ENCODE measurements around the gene CFAP97. TPM values are rescaled to one million over a fixed set of nuclear protein-coding genes. Genes with fewer than 3 reads are reported as not detected.
A peak's percentile ranks its signal among the peaks of the same experiment; 100 is the strongest.
"Not testable (repeated sequence)": the region's sequence is repeated elsewhere in the genome, so short reads cannot be mapped to it uniquely, and the experiment has no call there.

CFAP97 gene
- total RNA-seq: 17.2 and 27.0 TPM in 2 replicates

DNA sequence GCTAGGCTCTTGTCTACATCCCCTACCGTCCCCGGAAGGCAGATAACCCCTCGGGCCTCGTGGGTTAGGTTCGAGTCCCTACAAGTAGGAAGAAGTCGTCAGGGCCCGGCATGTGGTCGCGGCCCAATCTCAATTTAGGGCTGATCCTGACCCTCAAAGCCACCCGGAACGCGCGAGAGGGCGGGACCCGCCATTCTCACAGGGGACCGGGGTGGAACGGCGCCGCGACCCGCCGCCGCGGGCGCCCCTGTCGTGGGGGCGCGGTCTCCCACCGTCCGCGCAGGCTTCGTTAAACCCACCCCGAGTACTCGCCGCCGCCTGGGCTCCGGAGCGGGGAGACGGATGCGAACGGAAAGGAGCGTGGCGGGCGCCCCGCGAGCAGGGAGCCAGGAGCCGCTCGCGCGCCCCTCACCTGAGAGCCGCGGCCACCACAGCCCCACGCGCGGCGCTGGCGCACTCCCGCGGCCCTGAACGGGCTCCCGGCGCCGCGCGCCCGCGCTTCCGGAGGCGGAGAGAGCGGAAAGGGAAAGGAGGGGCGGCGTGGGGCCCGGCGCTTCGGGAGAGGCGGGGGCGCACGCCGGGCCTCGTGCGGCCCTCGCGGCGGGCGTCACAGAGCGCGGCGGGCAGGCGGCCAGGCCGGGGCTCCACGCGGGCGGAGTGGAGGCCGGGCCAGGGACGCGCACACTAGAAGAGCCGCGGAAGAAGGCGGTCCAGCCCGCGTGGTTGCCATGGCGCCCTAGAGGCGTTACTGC lies at the start of gene CFAP97:
CFAP97 (minus strand) TSS at position 515 of the 752 bp plus-strand sequence. CDS start 12,804 bp downstream, outside the sequence.
- DNase-seq (ENCODE audit: low read depth in 2 of 2): peak; percentile 92 to 97

- no peak for DNase-seq (ENCODE audit: low read depth in 2 of 2)
These were observed 45.3 kb upstream of the CFAP97 start for GRCh38 chr4:185249105-185249504.

DNA sequence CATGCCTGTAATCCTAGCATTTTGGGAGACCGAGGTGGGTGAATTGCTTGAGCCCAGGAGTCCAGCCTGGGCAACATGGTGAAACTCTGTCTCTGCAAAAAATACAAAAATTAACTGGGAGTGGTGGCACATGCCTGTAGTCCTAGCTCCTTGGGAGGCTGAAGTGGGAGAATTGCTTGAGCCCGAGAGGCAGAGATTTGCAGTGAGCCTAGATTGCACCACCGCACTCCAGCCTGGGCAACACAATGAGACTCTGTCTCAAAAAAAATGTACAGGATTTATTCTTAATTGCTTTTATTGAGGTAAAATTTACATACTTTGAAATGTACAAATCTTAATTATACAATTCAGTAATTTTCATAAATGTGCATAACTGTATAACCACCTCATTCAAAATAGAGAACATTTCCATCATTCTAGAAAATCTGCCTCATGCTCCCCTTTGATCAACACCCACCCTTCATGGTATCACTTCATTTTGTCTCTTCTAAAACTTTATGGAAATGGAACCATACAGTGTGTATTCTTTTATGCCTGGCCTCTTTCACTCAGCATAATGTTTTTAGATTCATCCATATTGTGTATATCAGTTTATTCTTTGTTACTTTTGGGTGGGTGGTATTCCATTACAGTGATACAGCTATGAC lies 44.7 kb upstream of the CFAP97 start:
- no peak for DNase-seq (ENCODE audit: low read depth in 2 of 2)

DNA sequence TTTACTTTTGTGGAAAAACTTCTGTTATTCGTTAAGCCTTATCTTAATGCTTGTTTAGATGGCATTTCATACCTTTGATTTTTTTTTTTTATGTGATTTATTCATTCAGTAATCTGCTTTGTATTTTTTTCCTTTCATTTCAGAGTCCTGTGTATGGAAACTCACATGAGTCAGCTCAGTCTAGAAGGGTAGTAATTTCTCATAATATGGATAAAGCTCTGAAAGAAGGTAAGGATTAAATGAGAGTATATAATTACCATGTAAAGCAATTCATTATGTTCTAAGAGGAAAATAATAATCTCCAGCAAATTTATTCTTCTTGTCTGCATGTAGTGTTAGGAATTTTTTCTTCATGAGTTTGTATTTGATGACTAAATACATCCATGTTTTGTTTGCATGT lies 43.4 kb upstream of the CFAP97 start:
- DNase-seq (ENCODE audit: low read depth in 2 of 2): peak in 1 of 2 donors; percentile 63

DNA sequence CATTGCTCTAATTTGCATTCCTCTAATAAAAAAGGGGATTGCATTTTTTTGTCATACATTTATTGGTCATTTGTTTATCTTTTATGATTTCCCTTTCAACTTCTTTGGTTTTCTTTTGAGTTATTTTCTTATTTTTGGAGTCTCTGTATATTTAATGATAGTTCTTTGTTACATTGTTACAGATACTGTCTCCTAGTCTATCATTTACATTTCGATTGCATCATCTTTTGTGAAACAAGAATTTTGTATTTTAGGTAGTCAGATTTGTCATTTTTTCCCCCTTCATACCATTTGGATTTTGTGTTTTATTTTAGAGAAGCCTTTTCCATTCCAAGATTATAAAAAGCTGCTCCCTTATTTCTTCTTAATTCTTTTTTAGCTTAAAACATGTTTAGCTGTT lies 42.7 kb upstream of the CFAP97 start:
- no peak for DNase-seq (ENCODE audit: low read depth in 2 of 2)

DNA sequence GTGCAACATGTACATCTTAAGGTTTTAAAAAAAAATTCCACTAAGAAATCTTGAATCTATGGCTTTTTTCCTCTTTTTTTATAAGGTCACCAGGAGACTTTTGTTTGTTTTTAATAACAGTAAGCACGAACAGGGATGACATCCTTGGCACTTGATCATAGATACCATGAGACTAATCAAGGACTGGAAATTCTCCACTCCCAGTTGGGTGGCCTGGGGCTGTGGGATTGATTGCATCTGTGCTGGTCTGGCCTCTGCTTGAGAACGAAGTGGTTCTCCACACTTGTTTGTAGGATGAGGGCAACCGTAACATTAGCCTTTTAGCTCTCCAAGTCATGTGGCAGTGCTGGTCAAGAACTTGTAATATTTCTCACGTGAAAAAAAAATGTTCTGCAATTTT lies 41.0 kb upstream of the CFAP97 start:
- no peak for DNase-seq (ENCODE audit: low read depth in 2 of 2)

DNA sequence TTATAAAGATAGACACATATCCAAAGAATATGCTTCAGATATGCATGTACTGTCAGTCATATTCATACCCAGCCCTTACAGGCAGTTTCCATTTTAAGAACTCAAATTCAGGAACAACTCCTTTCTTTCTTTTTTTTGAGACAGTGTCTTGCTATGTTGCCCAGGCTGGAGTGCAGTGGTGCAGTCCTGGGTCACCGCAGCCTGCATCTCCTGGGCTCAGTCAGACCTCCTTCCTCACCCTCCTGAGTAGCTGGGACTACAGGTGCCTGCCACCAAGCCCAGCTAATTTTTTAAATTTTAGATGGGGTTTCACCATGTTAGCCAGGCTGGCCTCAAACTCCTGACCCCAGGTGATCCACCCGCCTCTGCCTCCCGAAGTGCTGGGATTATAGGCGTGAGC lies 40.1 kb upstream of the CFAP97 start:
- DNase-seq (ENCODE audit: low read depth in 2 of 2): no peak

- DNase-seq (ENCODE audit: low read depth in 2 of 2): peak; percentile 45 to 92
These were observed 39.1 kb upstream of the CFAP97 start for GRCh38 chr4:185242749-185243533.

DNA sequence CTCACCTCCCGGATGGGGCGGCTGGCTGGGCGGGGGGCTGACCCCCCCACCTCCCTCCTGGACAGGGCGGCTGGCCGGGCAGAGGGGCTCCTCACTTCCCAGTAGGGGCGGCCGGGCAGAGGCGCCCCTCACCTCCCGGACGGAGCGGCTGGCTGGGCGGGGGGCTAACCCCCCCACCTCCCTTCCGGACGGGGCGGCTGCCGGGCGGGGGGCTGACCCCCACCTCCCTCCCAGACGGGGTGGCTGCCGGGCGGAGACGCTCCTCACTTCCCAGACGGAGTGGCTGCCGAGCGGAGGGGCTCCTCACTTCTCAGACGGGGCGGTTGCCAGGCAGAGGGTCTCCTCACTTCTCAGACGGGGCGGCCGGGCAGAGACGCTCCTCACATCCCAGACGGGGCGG lies 36.7 kb upstream of the CFAP97 start:
- not testable (repeated sequence) for DNase-seq (ENCODE audit: low read depth in 2 of 2)

- DNase-seq (ENCODE audit: low read depth in 2 of 2): peak in 1 of 2 donors; percentile 50
These were observed 35.0 kb upstream of the CFAP97 start for GRCh38 chr4:185238750-185239149.

GRCh38 chr4:185238215-185238681 lies 34.4 kb upstream of the CFAP97 start:
- DNase-seq (ENCODE audit: low read depth in 2 of 2): no peak

GRCh38 chr4:185237175-185237574 lies 33.4 kb upstream of the CFAP97 start:
- peak in 1 of 2 donors; percentile 47 for DNase-seq (ENCODE audit: low read depth in 2 of 2)

- DNase-seq (ENCODE audit: low read depth in 2 of 2): peak; percentile 42 to 71
These were observed 32.2 kb upstream of the CFAP97 start for GRCh38 chr4:185235843-185236503.

DNA sequence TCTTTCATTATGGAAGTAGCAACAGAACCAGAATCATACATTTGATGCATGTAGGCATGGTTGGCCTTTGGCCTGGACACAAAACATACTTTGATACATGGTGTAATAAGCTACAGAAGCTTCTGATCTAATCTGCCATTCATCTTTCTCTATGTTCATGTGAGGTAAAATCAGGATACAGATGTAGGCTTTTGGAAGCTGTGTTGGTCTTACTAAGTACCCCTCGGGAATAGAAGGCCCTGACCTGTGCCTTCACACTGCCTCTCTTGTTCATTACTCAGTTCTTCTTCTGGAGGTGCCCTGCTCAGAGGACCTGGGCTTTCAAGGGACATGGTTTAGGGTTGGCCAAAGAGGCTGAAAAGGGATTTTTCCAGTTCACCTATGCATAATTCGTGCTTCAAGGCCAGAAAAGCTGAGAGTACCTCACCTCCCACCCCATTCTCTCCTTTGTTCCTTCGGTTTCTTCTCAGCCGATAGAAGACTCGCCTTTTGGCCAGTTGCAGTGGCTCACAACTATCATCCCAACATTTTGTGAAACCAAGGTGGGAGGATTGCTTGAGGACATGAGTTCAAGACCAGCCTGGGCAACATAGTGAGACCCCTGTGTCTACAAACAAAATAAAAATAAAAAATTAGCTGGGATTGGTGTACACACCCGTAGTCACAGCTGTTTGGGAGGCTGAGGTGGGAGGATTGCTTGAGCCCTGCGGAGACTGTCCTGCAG lies 31.5 kb upstream of the CFAP97 start:
- no peak for DNase-seq (ENCODE audit: low read depth in 2 of 2)

- peak in 1 of 2 donors; percentile 22 for DNase-seq (ENCODE audit: low read depth in 2 of 2)
These were observed 28.6 kb upstream of the CFAP97 start for GRCh38 chr4:185232370-185232769.

DNA sequence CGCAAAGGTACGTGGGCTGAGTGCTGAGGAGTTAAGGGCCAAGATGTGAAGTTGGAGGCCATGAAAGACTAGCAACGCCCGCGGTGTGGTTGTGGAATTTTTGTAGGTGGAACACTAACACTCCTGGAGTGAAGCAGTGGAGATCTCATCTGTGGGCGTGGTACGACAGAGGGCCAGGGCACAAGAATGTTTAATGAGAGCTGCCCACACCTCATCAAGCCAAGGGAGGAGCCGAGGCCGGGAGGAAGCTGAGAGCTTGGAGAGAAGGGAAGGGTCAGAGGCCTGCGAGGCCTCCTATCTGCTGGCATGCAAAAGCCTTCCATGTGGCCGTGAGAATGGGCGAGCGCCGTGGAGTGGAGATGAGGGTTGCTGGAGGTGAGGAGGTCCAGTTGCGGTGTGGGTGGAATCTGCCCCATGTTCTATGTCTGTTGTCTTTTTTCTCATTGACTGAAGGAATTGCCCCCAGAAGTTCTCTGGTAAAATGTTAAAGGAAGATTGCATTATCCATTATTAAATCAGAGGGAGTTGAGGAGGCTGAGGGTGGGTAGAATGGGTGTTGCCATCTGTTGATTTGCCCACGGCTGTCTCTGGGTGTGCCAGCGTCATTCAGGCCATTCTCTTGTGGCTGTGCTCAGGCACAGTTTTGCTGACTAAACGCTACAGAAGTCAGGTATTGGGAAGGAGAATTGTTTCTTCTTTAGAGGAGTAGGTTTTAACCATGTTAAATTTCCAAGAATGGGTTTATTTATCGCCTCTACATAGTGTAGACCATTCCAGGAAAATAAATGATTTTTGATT lies 25.4 kb upstream of the CFAP97 start:
- no peak for DNase-seq (ENCODE audit: low read depth in 2 of 2)

GRCh38 chr4:185227713-185228278 lies 24.0 kb upstream of the CFAP97 start:
- no peak for DNase-seq (ENCODE audit: low read depth in 2 of 2)

DNA sequence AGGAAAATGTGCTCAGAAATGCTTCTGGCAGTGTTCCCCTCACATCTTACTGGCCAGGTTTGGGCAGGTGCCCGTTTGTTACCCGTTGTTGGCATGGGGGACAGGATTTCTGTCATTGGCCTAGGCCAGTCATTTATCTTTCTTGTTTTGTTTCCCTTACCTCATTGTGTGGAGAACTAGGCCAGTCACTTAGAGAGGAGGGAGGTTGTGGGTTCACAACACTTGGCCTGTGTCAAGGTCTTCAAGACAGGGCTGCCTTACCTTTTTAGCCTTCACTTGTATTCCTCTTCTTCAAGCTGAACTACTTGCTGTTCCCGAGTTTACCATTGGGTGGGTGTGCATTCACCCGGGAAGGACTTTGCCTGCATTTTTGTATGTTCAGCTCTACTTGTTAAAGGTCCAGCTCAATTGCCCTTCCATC lies 23.3 kb upstream of the CFAP97 start:
- DNase-seq (ENCODE audit: low read depth in 2 of 2): peak; percentile 25 to 28

DNA sequence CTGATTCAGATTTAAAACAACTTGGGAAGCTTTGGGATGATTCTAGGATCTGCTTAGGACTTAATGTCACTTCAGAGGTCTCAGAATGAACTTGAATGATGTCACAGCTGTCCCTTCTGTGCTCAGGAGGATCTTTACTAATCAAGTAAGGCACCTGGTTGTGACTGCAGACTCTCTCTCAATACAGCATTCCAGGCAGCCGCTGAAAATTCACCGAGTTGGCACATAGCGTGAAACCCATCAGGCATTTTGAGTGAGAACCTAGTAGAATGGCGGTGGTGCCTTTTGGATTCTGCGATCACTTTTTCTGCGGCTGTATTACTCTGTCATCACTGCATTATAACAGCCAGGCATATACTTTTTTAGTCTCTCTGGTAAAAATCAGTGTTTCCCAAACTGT lies 22.1 kb upstream of the CFAP97 start:
- no peak for DNase-seq (ENCODE audit: low read depth in 2 of 2)

DNA sequence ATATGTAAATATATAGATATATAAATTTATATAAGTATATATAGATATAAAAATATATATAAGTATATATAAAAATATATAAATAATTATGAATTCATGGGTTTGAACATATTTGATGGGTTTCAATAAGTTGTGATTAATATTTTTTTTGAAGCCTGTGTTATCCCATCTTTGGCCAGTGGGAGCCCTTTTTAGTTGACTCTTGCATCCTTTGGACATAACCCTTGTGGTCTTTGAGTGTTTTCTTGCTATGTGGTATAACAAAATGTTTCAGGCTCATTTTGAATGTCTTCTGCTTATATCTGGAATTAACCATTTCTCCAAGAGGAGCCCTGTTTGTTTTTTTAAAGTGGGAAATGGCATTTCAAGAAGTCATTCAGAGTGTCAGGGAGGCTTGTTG lies 20.8 kb upstream of the CFAP97 start:
- no peak for DNase-seq (ENCODE audit: low read depth in 2 of 2)

Data from lung microvascular endothelial cell (primary cell).